GM19035 (cell line): ENCODE results near the gene HARBI1.
"Not testable (repeated sequence)": the region's sequence is repeated elsewhere in the genome, so short reads cannot be mapped to it uniquely, and the experiment has no call there.

Experiments used
- ATAC-seq: cut with Tn5 transposase; IDR thresholded peaks from one replicate; pipeline ENCODE4 v1.9.1; 2021; ENCODE audit not compliant: unreplicated experiment

Gene HARBI1

DNA sequence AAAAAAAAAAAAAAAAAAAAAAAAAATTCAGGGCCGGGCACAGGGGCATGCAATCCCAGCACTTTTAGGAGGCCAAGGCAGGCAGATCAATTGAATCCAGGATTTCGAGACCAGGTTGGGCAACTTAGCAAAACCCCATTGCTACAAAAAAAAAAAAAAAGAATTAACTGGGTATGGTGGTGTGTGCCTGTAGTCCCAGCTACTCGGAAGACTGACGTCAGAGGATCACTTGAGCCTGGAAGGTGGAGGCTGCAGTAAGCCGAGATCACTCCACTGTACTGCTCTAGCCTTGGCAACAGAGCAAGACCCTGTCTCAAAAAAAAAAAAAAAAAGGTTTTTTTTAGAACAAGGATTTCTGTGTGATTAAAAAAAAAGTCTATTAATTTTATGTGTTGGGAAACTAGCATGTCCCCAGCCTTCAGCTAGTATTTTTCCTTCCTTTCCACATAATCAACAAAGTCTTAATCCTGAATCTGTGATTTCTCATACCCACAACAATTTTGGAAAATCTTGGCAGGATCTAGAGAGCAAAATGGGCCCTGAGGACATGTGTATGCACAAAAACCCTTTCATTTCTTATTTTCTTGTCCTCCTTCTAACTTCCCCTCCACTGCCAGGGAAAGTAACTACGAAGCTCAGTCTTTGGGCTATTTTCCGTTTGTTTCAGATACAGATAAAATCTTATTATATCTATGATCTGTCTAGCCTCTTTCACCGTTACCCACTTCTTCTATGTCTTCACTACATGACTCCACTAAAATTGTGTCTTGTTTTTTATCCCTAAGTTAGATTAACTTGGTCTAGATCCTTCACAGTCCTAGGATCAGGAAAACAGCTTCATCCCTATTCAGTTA lies 17.5 kb downstream of the HARBI1 start:
- no peak for ATAC-seq

DNA sequence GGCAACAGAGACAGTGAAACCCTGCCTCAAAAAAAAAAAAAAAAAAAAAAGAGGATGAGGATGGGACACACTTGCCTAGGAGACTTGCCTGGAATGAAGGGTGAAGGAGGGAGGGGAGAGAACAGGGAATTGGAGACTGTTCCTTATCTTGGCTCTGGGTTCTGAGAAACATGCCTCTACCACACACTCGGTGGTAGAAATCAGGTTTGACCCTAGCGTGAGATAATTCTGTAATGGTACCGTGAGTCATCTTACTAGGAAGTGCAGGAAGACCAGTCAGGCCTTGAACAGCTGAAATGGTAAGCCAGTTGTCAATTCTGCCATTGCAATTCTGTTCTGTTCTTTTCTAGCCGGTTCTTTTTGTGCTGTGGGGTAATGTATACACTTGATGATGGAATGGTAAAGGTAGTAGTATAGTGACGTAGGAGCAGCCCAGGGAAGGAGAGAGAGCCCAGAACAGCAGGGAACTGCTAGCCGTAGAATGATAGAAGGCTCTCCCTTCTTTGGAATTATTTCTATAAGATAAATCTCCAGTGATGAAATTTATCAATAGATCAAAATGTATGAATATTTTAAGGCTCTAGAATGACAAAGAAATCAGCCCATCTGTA lies 19.3 kb downstream of the HARBI1 start:
- ATAC-seq = no peak

DNA sequence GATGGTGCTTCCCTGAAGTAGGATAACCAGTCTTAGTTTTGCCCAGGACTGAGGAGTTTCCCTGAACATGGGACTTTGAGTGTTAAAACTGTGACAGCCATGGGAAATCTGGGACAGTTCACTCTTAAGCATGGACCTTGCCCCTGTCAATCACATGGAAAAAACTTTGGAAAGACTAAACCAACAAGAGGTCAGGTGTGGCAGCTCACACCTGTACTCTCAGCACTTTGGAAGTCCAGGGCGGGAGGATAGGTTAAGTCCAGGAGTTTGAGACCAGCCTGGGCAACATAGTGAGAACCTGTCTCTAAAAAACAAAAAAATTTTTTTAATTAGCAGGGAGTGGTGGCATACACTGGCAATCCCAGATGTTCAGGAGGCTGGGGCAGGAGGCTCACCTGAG lies 19.9 kb downstream of the HARBI1 start:
- no peak for ATAC-seq

GRCh38 chr11:46594785-46595184 lies 22.2 kb downstream of the HARBI1 start:
- no peak for ATAC-seq

DNA sequence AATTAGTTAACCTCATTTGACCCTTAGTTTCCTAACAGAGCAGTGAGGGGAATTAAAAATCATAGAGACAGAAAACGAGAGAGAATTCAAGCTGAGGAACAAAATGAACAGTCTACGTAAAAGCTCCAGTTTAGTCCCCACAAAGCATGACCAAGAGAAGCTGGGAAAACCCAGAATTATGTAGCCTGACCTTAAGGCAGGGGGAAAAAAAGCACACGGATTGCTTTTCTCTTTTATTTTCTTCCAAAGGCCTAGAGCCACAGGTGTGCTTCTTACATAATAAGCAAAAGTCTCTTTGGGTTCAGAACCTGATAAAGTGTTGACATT lies 22.7 kb downstream of the HARBI1 start:
- no peak for ATAC-seq

- peak; percentile 85 for ATAC-seq
Measured at GRCh38 chr11:46593550-46594373, 23.3 kb downstream of the HARBI1 start, which contains the start of gene AMBRA1. Gene AMBRA1 (minus strand): TSS chr11:46594023. CDS start chr11:46548380, 45,643 bp downstream.

GRCh38 chr11:46590740-46591605 lies 26.1 kb downstream of the HARBI1 start:
- no peak for ATAC-seq

DNA sequence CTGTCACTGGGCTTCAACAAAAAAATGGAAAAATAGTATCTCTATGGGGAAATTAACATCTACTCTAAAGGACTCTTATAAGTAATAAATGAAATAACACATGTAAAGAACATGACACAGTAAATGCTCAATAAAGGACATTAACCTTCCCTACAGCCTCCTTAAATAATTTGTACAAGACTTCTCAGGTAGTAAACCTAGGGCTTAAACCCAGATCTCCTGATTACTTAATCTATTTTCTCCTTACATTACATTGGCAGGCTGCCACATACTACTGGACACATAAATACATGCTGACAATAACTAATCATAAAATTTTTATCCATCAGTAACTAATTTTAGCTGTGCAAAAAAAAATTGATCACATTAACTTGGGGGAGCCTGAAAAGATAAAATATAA lies 28.1 kb downstream of the HARBI1 start:
- no peak for ATAC-seq

DNA sequence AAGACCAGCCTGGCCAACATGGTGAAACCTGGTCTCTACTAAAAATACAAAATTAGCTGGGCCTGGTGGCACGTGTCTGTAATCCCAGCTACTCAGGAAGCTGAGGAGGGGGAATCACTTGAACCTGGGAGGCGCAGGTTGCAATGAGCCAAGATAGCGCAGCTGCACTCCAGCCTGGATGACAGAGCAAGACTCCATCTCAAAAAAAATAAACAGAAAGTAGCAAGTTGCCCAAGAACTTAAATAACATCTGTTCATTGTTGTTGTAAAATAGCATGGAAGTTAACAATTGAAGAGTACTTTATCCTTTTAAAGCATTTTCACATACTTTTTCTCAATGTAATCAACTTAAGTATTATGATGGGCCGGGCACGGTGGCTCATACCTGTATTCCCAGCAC lies 28.9 kb downstream of the HARBI1 start:
- ATAC-seq = no peak

GRCh38 chr11:46583513-46583912 lies 33.5 kb downstream of the HARBI1 start:
- ATAC-seq = not testable (repeated sequence)

GRCh38 chr11:46582588-46582987 lies 34.4 kb downstream of the HARBI1 start:
- ATAC-seq = no peak

DNA sequence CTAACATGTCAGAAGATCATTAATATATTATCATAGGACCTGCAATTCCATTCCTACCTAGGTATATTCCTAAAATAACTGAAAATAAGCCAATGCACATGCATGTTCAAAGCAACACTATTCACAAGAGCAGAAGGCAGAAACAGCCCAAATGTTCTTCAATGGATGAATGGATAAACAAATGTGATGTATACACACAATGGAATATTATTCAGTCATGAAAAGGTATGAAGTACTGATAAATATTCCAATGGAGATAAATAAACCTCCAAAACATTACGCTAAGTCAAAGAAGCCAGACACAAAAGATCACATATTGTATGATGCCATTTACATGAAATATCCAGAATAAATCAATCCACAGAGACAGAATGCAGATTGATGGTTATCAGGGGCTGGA lies 40.0 kb downstream of the HARBI1 start:
- ATAC-seq = no peak

DNA sequence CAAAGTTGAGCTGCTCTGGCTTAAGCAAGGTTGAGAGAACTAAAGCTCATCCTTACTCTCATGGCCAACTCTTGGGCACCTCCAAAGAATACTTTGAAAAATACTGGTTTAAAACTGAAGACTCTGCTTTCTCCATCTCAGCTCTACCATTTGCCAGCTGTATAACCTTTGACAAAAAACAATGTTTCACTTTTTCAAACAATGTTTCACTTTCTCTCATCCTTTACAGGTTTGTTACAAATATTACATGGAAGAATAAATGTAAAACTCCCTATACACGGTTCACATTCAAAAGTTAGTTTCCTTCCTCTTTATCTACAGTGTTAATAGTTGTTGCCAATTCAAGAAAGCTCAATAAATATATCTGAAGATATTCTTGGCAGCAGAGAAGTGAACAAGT lies 42.4 kb downstream of the HARBI1 start:
- ATAC-seq = no peak

GRCh38 chr11:46570790-46571398 lies 46.1 kb downstream of the HARBI1 start:
- no peak for ATAC-seq

GRCh38 chr11:46565232-46565840 lies 51.7 kb downstream of the HARBI1 start:
- no peak for ATAC-seq

DNA sequence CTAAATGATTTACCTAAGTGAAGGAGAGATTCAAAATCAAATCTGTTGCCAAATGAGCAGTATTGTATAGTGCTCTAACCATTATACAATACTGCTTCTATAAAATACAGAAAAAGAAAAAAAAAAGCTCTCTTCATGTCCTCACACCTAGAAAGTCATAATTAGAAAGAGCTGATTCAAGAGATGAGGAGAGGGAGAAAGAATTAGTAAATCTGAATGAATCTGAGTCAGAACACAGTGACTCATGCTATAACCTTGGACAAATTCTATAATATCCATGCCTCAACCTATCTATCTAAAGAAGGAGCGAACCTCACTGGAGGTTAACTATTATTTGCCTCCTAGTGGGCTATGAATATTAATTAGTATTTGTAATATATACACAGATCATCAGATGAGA lies 52.6 kb downstream of the HARBI1 start:
- ATAC-seq = no peak

DNA sequence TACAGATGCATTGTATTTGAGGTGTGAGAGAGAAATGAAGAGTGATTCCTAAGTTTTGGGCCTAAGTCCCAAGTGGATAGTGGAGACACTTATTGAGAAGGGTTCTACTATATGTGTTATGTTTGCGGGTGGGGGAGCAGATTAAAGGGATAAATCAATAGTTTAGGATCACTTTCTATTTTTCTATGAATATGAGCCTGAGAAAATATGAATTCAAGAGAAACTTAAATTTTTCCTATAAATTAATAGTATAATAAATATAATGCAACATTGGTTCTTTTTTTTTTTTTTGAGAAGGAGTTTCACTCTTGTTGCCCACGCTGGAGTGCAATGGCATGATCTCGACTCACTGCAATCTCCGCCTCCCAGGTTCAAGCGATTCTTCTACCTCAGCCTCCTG lies 54.5 kb downstream of the HARBI1 start:
- no peak for ATAC-seq

- no peak for ATAC-seq
Measured at GRCh38 chr11:46560300-46560991, 56.6 kb downstream of the HARBI1 start.

GRCh38 chr11:46559815-46560214 lies 57.2 kb downstream of the HARBI1 start:
- ATAC-seq = no peak
